GM12878 (cell line): ENCODE results near the gene SCGB2B2. TPM values are rescaled to one million over a fixed set of nuclear protein-coding genes. Genes with fewer than 3 reads are reported as not detected.
A peak's percentile ranks its signal among the peaks of the same experiment; 100 is the strongest.

Source experiments
- ATAC-seq: fragments of 200-7000 bp; cut with Tn5 transposase; 3 replicates; pipeline ENCODE4 v1.9.1; 2020; ENCODE audit warnings: mild to moderate bottlenecking, moderate library complexity
- BruUV-seq: library from RNA; stranded (reverse); fragments of 400-500 nt; replicated peaks from 2 replicates; lab custom pipeline; 2021; lab: Mats Ljungman, UMichigan
- CTCF ChIA-PET: fragments of 300-600 bp; sonication (Branson Sonifier 250); formaldehyde crosslinking; extraction: SDS; loops from one replicate; lab custom pipeline; 2021; ENCODE audit warnings: inconsistent platforms; lab: Yijun Ruan, JAX
- POLR2A ChIA-PET: fragments of 350-600 bp; formaldehyde crosslinking; extraction: SDS; loops from one replicate; lab custom pipeline; 2021; ENCODE audit warnings: inconsistent platforms; lab: Charles Lee
- RAD21 ChIA-PET: fragments of 300-600 bp; sonication (Branson Sonifier 250); formaldehyde crosslinking; loops from one replicate; lab custom pipeline; 2023; ENCODE audit warnings: antibody characterized with exemption; ENCODE audit not compliant: unreplicated experiment; lab: Charles Lee
- SMC1A ChIA-PET: fragments of 300-600 bp; sonication (Branson Sonifier 250); formaldehyde crosslinking; loops from one replicate; lab custom pipeline; 2023; ENCODE audit not compliant: unreplicated experiment, uncharacterized antibody; lab: Charles Lee
- DNase-seq: peaks from one replicate; pipeline ENCODE4 v3.0.0-alpha.2; 2011; ENCODE audit warnings: low read depth, low spot score
- FAIRE-seq: peaks from 3 replicates; lab custom pipeline; 2011; peaks lifted over from hg19 to GRCh38; lab: Jason Lieb, UNC
- H2AFZ ChIP-seq: 2 replicates; pipeline ENCODE4 v1.6.0; 2011; ENCODE audit warnings: low read depth, low read length, control low read depth; ENCODE audit not compliant: control insufficient read depth
- H3K27ac ChIP-seq: 2 replicates; pipeline ENCODE4 v1.5.1; 2011; ENCODE audit warnings: control low read depth; ENCODE audit not compliant: control insufficient read depth, insufficient read depth
- H3K27me3 ChIP-seq, 2 experiments: replicated peaks in 1 of 2; 2 replicates each; pipeline versions ENCODE4 v1.6.0 to v1.6.1; 2011; ENCODE audit warnings: low read length in 1 of 2; ENCODE audit not compliant: control insufficient read depth in 2 of 2, insufficient read depth in 2 of 2
- H3K36me3 ChIP-seq, 2 experiments: 2 replicates each; pipeline ENCODE4 v1.5.1; 2011; ENCODE audit warnings: low read length in 1 of 2; ENCODE audit not compliant: control insufficient read depth in 2 of 2, insufficient read depth in 2 of 2
- H3K4me1 ChIP-seq: 2 replicates; pipeline ENCODE4 v1.6.1; 2011; ENCODE audit warnings: mild to moderate bottlenecking, low read length, moderate library complexity, mixed read lengths; ENCODE audit not compliant: control insufficient read depth, insufficient read depth
- H3K4me2 ChIP-seq: 2 replicates; pipeline ENCODE4 v1.6.0; 2011; ENCODE audit warnings: control low read depth; ENCODE audit not compliant: control insufficient read depth, insufficient read depth
- H3K4me3 ChIP-seq: fragments of 200-600 bp; sonication (generic); 2 replicates; pipeline ENCODE4 v1.5.1; 2016
- H3K79me2 ChIP-seq: 2 replicates; pipeline ENCODE4 v1.6.0; 2011; ENCODE audit warnings: low read length; ENCODE audit not compliant: control insufficient read depth, insufficient read depth
- H3K9ac ChIP-seq: 2 replicates; pipeline ENCODE4 v1.8.0; 2011; ENCODE audit warnings: low read length, control low read depth, mixed read lengths; ENCODE audit not compliant: control insufficient read depth, insufficient read depth
- H3K9me3 ChIP-seq: replicated peaks from 3 replicates; pipeline ENCODE4 v1.5.1; 2011; ENCODE audit warnings: mild to moderate bottlenecking, low read length; ENCODE audit not compliant: control insufficient read depth, insufficient read depth
- H4K20me1 ChIP-seq: 2 replicates; pipeline ENCODE4 v1.6.0; 2011; ENCODE audit not compliant: control insufficient read depth, insufficient read depth
- BHLHE40 ChIP-seq, 2 experiments: fragments of 450-650 bp in 1 of 2; IDR thresholded peaks; 2 replicates each; pipeline ENCODE4 v1.6.1; 2011 to 2017; ENCODE audit warnings: low read depth in 2 of 2, borderline replicate concordance in 1 of 2, improper control_type of control experiment in 1 of 2, low read length in 1 of 2, mild to moderate bottlenecking in 1 of 2
- CBX5 ChIP-seq: sonication (generic); IDR thresholded peaks from 2 replicates; pipeline ENCODE4 v1.6.1; 2016; ENCODE audit warnings: low read depth, moderate library complexity, mild to moderate bottlenecking, inconsistent platforms
- LARP7 ChIP-seq: fragments of 450-650 bp; IDR thresholded peaks from 2 replicates; pipeline ENCODE4 v1.6.1; 2017; ENCODE audit warnings: mild to moderate bottlenecking
- POU2F2 ChIP-seq: IDR thresholded peaks from 3 replicates; pipeline ENCODE4 v1.6.1; 2011; ENCODE audit warnings: low read depth, mild to moderate bottlenecking, low read length, borderline replicate concordance
- RAD21 ChIP-seq: IDR thresholded peaks from 2 replicates; pipeline ENCODE4 v1.6.1; 2011; ENCODE audit warnings: mild to moderate bottlenecking, low read depth, low read length, moderate library complexity; ENCODE audit not compliant: insufficient read depth
- SMC3 ChIP-seq: IDR thresholded peaks from 2 replicates; pipeline ENCODE4 v1.6.1; 2011; ENCODE audit warnings: low read length, improper control_type of control experiment, borderline replicate concordance
- TCF3 ChIP-seq: IDR thresholded peaks from 2 replicates; pipeline ENCODE4 v1.6.1; 2012; ENCODE audit warnings: low read depth, mild to moderate bottlenecking, low read length, borderline replicate concordance; ENCODE audit not compliant: insufficient read depth
- WGBS: methylation state at CpG from one replicate; pipeline ENCODE4 v1.1.6; 2016; ENCODE audit warnings: low lambda C conversion rate; ENCODE audit not compliant: insufficient replicate concordance, insufficient coverage; ENCODE audit errors: missing lambda C conversion rate; 5-methylcytosine and 5-hydroxymethylcytosine counted together
- in situ Hi-C: fragments of 300-500 bp; cut with MboI; formaldehyde crosslinking; loops from 9 replicates; pipeline ENCODE4 v1.14.3; 2018; ENCODE audit warnings: mixed read lengths
- intact Hi-C: fragments of 100-400 bp; cut with micrococcal nuclease; formaldehyde crosslinking; loops from one replicate; pipeline ENCODE4 v1.14.2; 2022; ENCODE audit not compliant: unreplicated experiment
- polyA plus RNA-seq, 11 experiments: library from polyadenylated mRNA; depleted of rRNA in 4 of 11; unstranded in 6 of 11; stranded (reverse) in 5 of 11; fragments of >200 nt; fragmentation: Nextera tagmentation in 4 of 11; fragmentation: Illumina TruSeq in 1 of 11; extraction: Ambion mirVana in 4 of 11; extraction: Trizol in 1 of 11; gene quantifications; 1 replicate in 1 of 11; 2 replicates in 10 of 11; pipeline versions ENCODE4 v1.2.1 to v1.2.3, GENCODE V29; 2011 to 2016; ENCODE audit warnings: inconsistent platforms in 2 of 11, missing spikeins in 2 of 11, low read depth in 1 of 11
- total RNA-seq, 4 experiments: library from RNA; depleted of rRNA in 3 of 4; stranded (reverse); fragments of >200 nt in 3 of 4; fragmentation: Illumina TruSeq in 1 of 4; extraction: Trizol in 1 of 4; gene quantifications; 2 replicates each; pipeline versions ENCODE4 v1.2.1 to v1.2.3, GENCODE V29; 2013 to 2021
- TF ChIP-seq, protein P1 (sequence below): fragments of 450-650 bp; IDR thresholded peaks from 2 replicates; pipeline ENCODE4 v1.6.1; 2017; ENCODE audit warnings: borderline replicate concordance
- TF ChIP-seq, protein P2 (sequence below), 3 experiments: IDR thresholded peaks in 2 of 3; conservative IDR thresholded peaks in 1 of 3; 2 replicates each; pipeline ENCODE4 v1.5.1; 2011; ENCODE audit warnings: low read depth in 3 of 3, low read length in 3 of 3, mild to moderate bottlenecking in 3 of 3, control low read depth in 2 of 3, moderate library complexity in 2 of 3, inconsistent platforms in 1 of 3, mixed read lengths in 1 of 3; ENCODE audit not compliant: control insufficient read depth in 2 of 3, insufficient read depth in 1 of 3; ENCODE audit errors: extremely low read depth in 1 of 3

Gene SCGB2B2
- total and polyA plus RNA-seq, 10 of the 15 experiments (the other 5 are each of a cell fraction or from before 2014, with no cell fraction given): 0.06 to 0.35 (median 0.21) TPM; not detected in 6

DNA sequence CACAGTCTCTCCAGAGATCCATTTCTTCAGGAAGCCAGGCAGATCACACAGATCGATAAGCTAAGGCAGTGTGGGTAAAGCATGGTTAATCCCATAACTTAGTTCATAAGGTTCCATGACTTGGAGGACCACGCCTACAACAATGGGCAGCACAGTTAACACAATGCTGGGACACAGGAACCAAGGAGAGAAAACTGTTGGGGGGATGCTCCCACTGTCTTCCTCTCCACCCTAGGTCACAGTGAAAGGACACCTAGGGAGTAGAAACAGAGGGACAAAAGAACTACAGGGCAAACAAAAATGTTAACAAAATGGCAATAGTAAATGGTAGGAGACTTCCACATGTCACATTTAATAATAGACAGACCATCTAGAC lies 36.3 kb upstream of the SCGB2B2 start:
- TF ChIP-seq CBX5 (0 out of 2 replicates have a peak, but pooled peaks have one; percentile 50), LARP7 (no peak), TCF3 (no peak)
- TF ChIP-seq, all 136 proteins: peak for 1

DNA sequence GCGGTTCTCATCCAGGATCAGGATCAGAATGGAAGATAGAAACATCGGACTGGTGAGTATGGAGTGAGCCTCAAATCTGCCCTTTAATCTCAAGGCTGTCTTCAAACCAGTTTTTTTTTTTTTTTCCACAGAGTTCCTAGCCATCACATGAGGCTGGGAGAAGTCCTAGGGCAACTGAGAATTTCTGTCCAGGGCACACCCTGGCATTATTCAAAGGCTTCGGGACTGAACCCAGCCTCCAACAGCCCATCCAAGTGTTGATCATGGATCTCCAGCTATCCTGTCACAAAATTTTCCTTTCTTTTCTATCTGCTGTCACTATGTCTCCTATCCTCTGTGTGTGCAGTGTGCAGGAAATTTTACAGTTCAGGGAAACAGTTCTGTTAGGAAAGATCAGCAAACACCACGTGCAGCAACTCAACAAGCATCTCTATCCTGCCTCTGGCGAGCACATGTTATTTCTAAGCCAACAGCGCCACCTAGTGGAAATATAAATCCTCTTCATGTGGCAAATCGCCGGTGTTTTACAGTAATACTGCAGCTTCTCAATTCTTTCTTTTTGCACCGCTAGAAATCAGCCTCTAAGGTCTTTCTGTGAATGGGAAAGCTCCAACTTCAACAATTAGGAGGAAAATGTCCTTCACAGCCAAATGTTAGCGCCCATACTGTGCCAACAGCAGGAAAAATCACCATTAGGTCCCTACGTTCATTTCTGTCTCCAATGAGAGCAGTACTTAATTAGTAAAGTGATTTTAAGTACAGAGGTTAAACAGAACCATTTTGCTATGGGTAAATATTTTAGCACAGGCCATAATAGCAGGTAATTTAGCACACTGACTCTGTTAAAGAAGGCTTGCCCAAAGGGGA lies 35.7 kb upstream of the SCGB2B2 start:
- WGBS: 25% methylated on average over 11 of the region's 11 CpGs

More for the DNA sequence above, 36.3 kb upstream of the SCGB2B2 start:
- no TSS peak for BruUV-seq
- Histone ChIP-seq H4K20me1 (no peaks in the 10 kb centered on the region), H3K4me1 (no peaks in the 10 kb centered on the region), H2AFZ (no peak overlapping the region), H3K36me3 (no peaks in the 10 kb centered on the region), H3K27ac (no peak overlapping the region), H3K9me3 (peaks cover 4% of the 10 kb centered on the region; the same call in 1 of the 3 replicates), H3K79me2 (no peaks in the 10 kb centered on the region), H3K4me3 (no peak overlapping the region), H3K27me3 (no peaks in the 10 kb centered on the region), H3K9ac (no peak overlapping the region), H3K4me2 (no peak overlapping the region)
- ATAC-seq (no peak), DNase-seq (no peak), FAIRE-seq (no peak)
- in situ Hi-C loops (loop anchor here (5.0 to 25.0 kb wide), 2 partner anchors 76 to 926 kb away; partner anchors contain the start of gene KCTD15), intact Hi-C loops (loop anchor here (10.0 kb wide), 1 partner anchor 928 kb away; no protein-coding TSS in a partner anchor)
- POLR2A ChIA-PET: no interaction called here
- CTCF ChIA-PET: interaction anchor here (1.2 to 3.4 kb wide), 4 partner anchors 8 to 210 kb away, joined by 3 to 45 read pairs (median 4); no protein-coding TSS in a partner anchor
- SMC1A ChIA-PET: interaction anchor here (0.6 to 1.5 kb wide), 7 partner anchors 15 to 252 kb away, joined by 3 to 4 read pairs (median 3); no protein-coding TSS in a partner anchor
- RAD21 ChIA-PET: interaction anchor here (1.7 kb wide), 1 partner anchor 73 kb away, joined by 8 read pairs; no protein-coding TSS in a partner anchor
- WGBS: 41% methylated on average over 2 of the region's 2 CpGs

More for the DNA sequence above, 35.7 kb upstream of the SCGB2B2 start:
- in situ Hi-C loops: loop anchor here (5.0 to 25.0 kb wide), 2 partner anchors 75 to 925 kb away; partner anchors contain the start of gene KCTD15
- no peak overlapping the region for H3K4me3 ChIP-seq
- FAIRE-seq: peak; percentile 93
- ChIA-PET SMC1A (interaction anchor here (0.6 to 1.5 kb wide), 7 partner anchors 16 to 252 kb away, joined by 3 to 4 read pairs (median 3); no protein-coding TSS in a partner anchor), CTCF (interaction anchor here (0.6 to 3.4 kb wide), 9 partner anchors 9 to 935 kb away, joined by 3 to 45 read pairs (median 3); no protein-coding TSS in a partner anchor), POLR2A (no interaction called here)
- peak; percentile 78 for ATAC-seq
- no peaks in the 10 kb centered on the region for H3K4me1 ChIP-seq
- no peaks in the 10 kb centered on the region for H3K79me2 ChIP-seq
- TF ChIP-seq RAD21: peak; percentile 81
- TF ChIP-seq BHLHE40 (IDR thresholded peaks at IDR 0.05; ENCODE audit: borderline replicate concordance in 1 of 2, low read depth in 2 of 2, low read length in 1 of 2): 0 out of 4 replicates have a peak, but pooled peaks of 1 of the 2 experiments have one; percentile 13
- TF ChIP-seq, protein P1, sequence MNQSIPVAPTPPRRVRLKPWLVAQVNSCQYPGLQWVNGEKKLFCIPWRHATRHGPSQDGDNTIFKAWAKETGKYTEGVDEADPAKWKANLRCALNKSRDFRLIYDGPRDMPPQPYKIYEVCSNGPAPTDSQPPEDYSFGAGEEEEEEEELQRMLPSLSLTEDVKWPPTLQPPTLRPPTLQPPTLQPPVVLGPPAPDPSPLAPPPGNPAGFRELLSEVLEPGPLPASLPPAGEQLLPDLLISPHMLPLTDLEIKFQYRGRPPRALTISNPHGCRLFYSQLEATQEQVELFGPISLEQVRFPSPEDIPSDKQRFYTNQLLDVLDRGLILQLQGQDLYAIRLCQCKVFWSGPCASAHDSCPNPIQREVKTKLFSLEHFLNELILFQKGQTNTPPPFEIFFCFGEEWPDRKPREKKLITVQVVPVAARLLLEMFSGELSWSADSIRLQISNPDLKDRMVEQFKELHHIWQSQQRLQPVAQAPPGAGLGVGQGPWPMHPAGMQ: no peak
- no peak for TF ChIP-seq POU2F2
- TF ChIP-seq SMC3: peak; percentile 53; the same call in 1 of the 2 replicates
- TF ChIP-seq, protein P2, sequence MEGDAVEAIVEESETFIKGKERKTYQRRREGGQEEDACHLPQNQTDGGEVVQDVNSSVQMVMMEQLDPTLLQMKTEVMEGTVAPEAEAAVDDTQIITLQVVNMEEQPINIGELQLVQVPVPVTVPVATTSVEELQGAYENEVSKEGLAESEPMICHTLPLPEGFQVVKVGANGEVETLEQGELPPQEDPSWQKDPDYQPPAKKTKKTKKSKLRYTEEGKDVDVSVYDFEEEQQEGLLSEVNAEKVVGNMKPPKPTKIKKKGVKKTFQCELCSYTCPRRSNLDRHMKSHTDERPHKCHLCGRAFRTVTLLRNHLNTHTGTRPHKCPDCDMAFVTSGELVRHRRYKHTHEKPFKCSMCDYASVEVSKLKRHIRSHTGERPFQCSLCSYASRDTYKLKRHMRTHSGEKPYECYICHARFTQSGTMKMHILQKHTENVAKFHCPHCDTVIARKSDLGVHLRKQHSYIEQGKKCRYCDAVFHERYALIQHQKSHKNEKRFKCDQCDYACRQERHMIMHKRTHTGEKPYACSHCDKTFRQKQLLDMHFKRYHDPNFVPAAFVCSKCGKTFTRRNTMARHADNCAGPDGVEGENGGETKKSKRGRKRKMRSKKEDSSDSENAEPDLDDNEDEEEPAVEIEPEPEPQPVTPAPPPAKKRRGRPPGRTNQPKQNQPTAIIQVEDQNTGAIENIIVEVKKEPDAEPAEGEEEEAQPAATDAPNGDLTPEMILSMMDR (IDR thresholded peaks at IDR 0.05 in 2 of 3, conservative IDR thresholded peaks at IDR 0.05 in 1 of 3; ENCODE audit: control insufficient read depth in 2 of 3, extremely low read depth in 1 of 3, insufficient read depth in 1 of 3, low read depth in 3 of 3, low read length in 3 of 3): peak; percentile 45 to 74 (median 53); a peak in 5 of 6 replicates
- TF ChIP-seq, all 136 proteins: peak for 4
- peak; percentile 23 for DNase-seq
- Histone ChIP-seq H4K20me1 (no peaks in the 10 kb centered on the region), H3K9ac (no peak overlapping the region), H3K27ac (no peak overlapping the region), H3K36me3 (no peaks in the 10 kb centered on the region), H3K4me2 (no peak overlapping the region), H3K9me3 (peaks cover 4% of the 10 kb centered on the region; the same call in 1 of the 3 replicates), H3K27me3 (no peaks in the 10 kb centered on the region), H2AFZ (no peak overlapping the region)
- no TSS peak for BruUV-seq
- RAD21 ChIA-PET: interaction anchor here (1.7 kb wide), 1 partner anchor 73 kb away, joined by 8 read pairs; no protein-coding TSS in a partner anchor
- intact Hi-C loops: loop anchor here (1.0 to 10.0 kb wide), 3 partner anchors 73 to 928 kb away; no protein-coding TSS in a partner anchor
